ENCODE data around the gene CHRDL2. TPM values are rescaled to one million over a fixed set of nuclear protein-coding genes. Genes with fewer than 3 reads are reported as not detected.

CHRDL2 gene
- total RNA-seq, 1 experiment from 2014 or later: not detected

- Histone ChIP-seq H3K79me2 (ENCODE audit: insufficient read depth, low read length) (peaks cover 57% of the 10 kb centered on the region), H3K9me2 (ENCODE audit: insufficient read depth) (no peaks in the 10 kb centered on the region), H3K27me3 (ENCODE audit: insufficient read depth, low read length) (no peaks in the 10 kb centered on the region), H2AFZ (ENCODE audit: low read depth, low read length, poor library complexity, severe bottlenecking) (no peak overlapping the region), H4K20me1 (ENCODE audit: insufficient read depth) (peaks cover 6% of the 10 kb centered on the region; the same call in 1 of the 2 replicates), H3K9ac (ENCODE audit: low read length) (no peak overlapping the region), H3K36me3 (ENCODE audit: control insufficient read depth in 1 of 2, insufficient read depth in 2 of 2, low read length in 2 of 2) (no peaks in the 10 kb centered on the region), H3K4me2 (ENCODE audit: low read length) (no peak overlapping the region), H3K4me3 (replicated peaks in 1 of 2; ENCODE audit: low read depth in 1 of 2, low read length in 2 of 2) (no peak overlapping the region), H3K4me1 (ENCODE audit: control insufficient read depth in 1 of 2, insufficient read depth in 2 of 2, low read length in 2 of 2) (no peaks in the 10 kb centered on the region), H3K9me3 (ENCODE audit: control insufficient read depth in 1 of 2, insufficient read depth in 1 of 2, low read depth in 1 of 2, low read length in 2 of 2) (no peaks in the 10 kb centered on the region), H3K27ac (ENCODE audit: low read depth, low read length) (no peak overlapping the region)
- RAD21 ChIA-PET (ENCODE audit: low non-redundant PET in 1 of 2, low total read pairs in 2 of 2, uncharacterized antibody in 2 of 2, unreplicated experiment in 2 of 2): no interaction called here
- intact Hi-C loops (cut with micrococcal nuclease): no loop called here
- no TSS peak for BruUV-seq (replicated peaks)
- CTCF ChIA-PET: no interaction called here
- no peak for ATAC-seq
- TF ChIP-seq POLR2AphosphoS5 (IDR thresholded peaks at IDR 0.05; ENCODE audit: low read depth, low read length): no peak
- no peak for TF ChIP-seq ZBTB33 (IDR thresholded peaks at IDR 0.05; ENCODE audit: extremely low read depth, insufficient replicate concordance, low read length)
- no peak for TF ChIP-seq POLR2A (IDR thresholded peaks at IDR 0.05; ENCODE audit: borderline replicate concordance, extremely low read depth, insufficient read depth, insufficient read length)
- TF ChIP-seq ELF1 (IDR thresholded peaks at IDR 0.05; ENCODE audit: borderline replicate concordance, low read depth): no peak
- TF ChIP-seq ZFX (IDR thresholded peaks at IDR 0.05): no peak
- no peak for TF ChIP-seq SP1 (IDR thresholded peaks at IDR 0.05; ENCODE audit: low read depth)
- no peak for TF ChIP-seq FOSL1 (IDR thresholded peaks at IDR 0.05; ENCODE audit: low read depth)
- no peak for TF ChIP-seq CEBPB (IDR thresholded peaks at IDR 0.05; ENCODE audit: low read depth)
- no peak for DNase-seq (ENCODE audit: low read depth, low spot score)
- POLR2A ChIA-PET: no interaction called here
Measured at GRCh38 chr11:74771139-74771538, 39.9 kb upstream of the CHRDL2 start.

- Histone ChIP-seq H3K9me2 (ENCODE audit: insufficient read depth) (no peaks in the 10 kb centered on the region), H2AFZ (ENCODE audit: low read depth, low read length, poor library complexity, severe bottlenecking) (no peak overlapping the region), H3K4me1 (ENCODE audit: control insufficient read depth in 1 of 2, insufficient read depth in 2 of 2, low read length in 2 of 2) (no peaks in the 10 kb centered on the region), H3K79me2 (ENCODE audit: insufficient read depth, low read length) (peaks cover 52% of the 10 kb centered on the region), H3K36me3 (ENCODE audit: control insufficient read depth in 1 of 2, insufficient read depth in 2 of 2, low read length in 2 of 2) (no peaks in the 10 kb centered on the region), H3K4me2 (ENCODE audit: low read length) (no peak overlapping the region), H3K9me3 (ENCODE audit: control insufficient read depth in 1 of 2, insufficient read depth in 1 of 2, low read depth in 1 of 2, low read length in 2 of 2) (no peaks in the 10 kb centered on the region), H3K27me3 (ENCODE audit: insufficient read depth, low read length) (no peaks in the 10 kb centered on the region), H4K20me1 (ENCODE audit: insufficient read depth) (peaks cover 6% of the 10 kb centered on the region; the same call in 1 of the 2 replicates), H3K27ac (ENCODE audit: low read depth, low read length) (no peak overlapping the region), H3K9ac (ENCODE audit: low read length) (no peak overlapping the region), H3K4me3 (replicated peaks in 1 of 2; ENCODE audit: low read depth in 1 of 2, low read length in 2 of 2) (no peak overlapping the region)
- ChIA-PET RAD21 (ENCODE audit: low non-redundant PET in 1 of 2, low total read pairs in 2 of 2, uncharacterized antibody in 2 of 2, unreplicated experiment in 2 of 2) (no interaction called here), POLR2A (no interaction called here), CTCF (no interaction called here)
- no peak for ATAC-seq
- no TSS peak for BruUV-seq (replicated peaks)
- no peak for DNase-seq (ENCODE audit: low read depth, low spot score)
- intact Hi-C loops (cut with micrococcal nuclease): no loop called here
- TF ChIP-seq ZFX (IDR thresholded peaks at IDR 0.05) (no peak), CEBPB (IDR thresholded peaks at IDR 0.05; ENCODE audit: low read depth) (no peak), EZH2 (IDR thresholded peaks at IDR 0.05) (no peak), POLR2AphosphoS5 (IDR thresholded peaks at IDR 0.05; ENCODE audit: low read depth, low read length) (no peak), ATF3 (IDR thresholded peaks at IDR 0.05) (no peak), RAD21 (IDR thresholded peaks at IDR 0.05; ENCODE audit: low read depth) (no peak), MAX (IDR thresholded peaks at IDR 0.05) (no peak), EZH2phosphoT487 (IDR thresholded peaks at IDR 0.05; ENCODE audit: borderline replicate concordance) (no peak), YY1 (IDR thresholded peaks at IDR 0.05; ENCODE audit: extremely low read depth, insufficient replicate concordance, low read depth, low read length) (no peak), ZNF274 (IDR thresholded peaks at IDR 0.05; ENCODE audit: low read depth, low read length) (no peak), CTCF (IDR thresholded peaks at IDR 0.05 in 2 of 3, conservative IDR thresholded peaks at IDR 0.05 in 1 of 3; ENCODE audit: borderline replicate concordance in 1 of 3, insufficient read depth in 1 of 3, low read depth in 2 of 3, low read length in 2 of 3) (no peak), ELF1 (IDR thresholded peaks at IDR 0.05; ENCODE audit: borderline replicate concordance, low read depth) (no peak)
Measured at GRCh38 chr11:74770456-74770855, 39.2 kb upstream of the CHRDL2 start.

Measured in HCT116 (cell line).